ENCODE data around the gene CFAP100.

CFAP100 gene

DNA sequence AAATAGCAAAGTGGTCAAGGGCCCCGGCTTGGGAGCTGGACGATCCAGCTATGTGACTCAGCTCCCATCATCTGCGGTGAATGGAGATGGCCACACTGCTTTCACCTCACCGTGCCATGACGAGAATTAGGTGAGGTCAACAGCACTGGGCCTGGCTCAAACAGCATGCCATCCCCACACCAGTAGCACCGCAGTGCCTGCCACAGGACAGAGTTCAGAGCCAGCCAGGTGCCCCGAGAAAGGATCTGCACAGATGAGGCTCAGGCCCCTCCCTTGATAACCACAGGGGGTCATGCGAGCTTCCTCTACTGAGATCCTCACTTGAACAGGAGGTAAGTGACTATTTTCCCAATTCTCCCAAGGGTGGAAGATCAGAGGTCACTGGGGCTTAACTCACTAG, 51.6 kb downstream of the CFAP100 start:
- no peak for DNase-seq

DNA sequence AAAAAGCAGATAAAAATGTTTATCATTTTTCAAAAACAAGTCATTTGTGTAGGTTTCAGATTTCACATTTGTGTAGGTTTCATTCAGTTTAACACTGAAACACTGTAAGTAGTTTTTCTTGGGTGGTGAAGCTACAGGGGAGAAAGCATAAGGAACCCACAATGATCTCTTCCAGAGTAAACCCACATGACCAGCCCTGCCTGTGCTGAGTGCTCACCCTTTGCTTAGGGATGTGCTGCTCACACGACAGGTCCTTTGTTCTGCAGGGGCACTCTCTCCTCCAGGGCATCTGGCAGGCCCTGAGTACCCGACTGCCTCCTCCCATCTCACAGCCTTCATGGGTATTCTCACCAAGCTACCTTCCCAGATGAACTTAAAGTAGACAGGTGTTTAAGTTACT, 52.1 kb downstream of the CFAP100 start:
- no peak for DNase-seq

DNA sequence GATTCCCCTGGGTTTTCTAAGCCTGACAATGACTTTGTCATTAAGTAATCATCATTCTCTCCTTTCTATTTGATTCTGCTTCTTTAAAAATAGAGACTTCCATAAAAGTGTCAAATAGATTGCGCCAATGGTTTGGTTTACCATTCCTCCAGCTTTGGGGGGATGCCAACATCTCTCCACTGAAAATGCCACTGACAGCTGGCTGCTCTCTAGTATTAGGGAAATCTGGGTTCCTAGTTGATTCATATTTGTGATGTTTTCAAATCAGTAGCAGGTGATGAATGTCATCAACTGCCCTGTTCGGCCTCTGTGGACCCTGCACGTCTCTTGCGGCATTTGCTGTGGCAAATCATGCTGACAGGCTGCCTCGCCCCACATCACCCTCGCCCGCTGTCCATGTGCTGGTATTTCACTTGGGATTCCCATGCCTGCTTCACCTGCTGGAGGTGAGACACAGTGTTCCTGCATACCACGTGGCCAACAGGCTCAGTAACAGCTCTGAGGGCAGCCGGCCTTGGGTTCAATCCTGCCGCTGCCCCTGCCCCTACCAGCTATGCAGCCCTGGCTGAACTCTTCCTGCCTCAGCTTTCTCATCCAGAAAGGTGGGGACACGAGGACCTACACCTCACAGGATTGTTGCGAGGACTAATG, 52.9 kb downstream of the CFAP100 start:
- DNase-seq, result no peak

DNA sequence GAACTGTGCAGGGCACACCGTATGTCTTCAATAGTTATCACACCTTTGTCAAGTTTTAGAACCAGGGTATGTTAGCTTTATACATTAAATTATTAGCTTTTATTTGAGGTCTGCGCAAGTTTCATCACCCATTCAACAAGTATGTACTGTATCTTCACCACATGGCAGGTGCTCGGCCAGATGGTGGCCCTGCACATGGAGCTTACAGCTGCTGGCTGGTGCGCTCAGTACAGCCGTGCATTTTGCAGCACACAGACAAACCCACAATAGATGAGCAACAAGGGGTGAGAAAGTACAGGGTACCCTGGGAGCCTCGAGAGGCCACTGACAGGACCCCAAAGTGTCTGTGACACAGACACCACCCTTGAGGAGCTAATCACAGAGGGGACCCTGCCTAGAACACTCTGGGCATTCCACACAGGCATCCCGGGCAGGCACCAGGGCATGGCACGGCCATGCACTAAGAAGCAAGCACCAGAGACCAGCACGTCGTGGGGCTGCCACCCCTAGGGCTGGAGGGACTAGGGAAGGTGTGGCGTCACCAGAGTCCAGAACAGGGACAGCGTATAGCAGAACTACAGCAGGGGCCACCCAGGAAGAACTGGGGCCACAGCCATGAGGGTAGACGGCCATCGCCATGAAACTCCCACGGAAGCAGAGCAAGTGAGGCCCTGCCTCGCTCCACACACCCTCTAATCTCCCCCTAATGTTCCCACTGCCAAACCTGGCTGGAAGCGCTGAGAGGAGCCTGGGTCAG, 53.6 kb downstream of the CFAP100 start:
- DNase-seq, result no peak

DNA sequence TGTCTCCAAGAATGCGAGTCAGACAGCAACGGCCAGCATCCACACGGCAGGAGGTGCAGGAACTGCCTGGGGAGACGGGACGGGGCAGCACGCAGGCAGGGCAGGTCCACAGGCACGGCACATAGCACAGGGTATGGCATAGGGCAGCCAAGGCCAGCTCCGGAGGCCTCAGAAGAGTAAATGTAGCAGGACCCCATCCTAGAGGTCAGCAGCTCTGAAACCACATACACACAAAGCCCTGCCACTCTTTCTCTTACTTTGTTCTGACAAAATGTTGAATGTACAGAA, 54.1 kb downstream of the CFAP100 start:
- no peak for DNase-seq

DNA sequence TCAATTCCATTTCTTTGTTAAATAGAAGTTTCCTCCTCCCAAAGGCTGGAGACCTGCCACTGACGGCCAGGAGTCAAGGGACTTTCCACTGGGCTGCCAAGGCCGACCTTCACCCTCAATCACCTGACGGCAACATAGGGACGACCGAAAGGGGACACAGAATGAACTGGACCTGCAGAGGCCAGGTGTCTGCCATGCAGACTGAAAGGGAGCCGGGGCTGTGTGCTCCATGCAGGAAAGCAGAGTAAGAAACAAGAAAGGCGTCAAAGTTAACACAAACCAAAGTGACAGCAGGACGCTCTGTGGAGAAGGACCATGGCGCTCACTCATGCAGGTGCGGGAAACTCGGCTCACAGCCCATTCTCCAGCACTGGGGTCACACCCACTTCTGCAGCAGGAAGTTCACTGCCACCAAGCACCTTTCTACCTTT, 54.9 kb downstream of the CFAP100 start:
- no peak for DNase-seq

DNA sequence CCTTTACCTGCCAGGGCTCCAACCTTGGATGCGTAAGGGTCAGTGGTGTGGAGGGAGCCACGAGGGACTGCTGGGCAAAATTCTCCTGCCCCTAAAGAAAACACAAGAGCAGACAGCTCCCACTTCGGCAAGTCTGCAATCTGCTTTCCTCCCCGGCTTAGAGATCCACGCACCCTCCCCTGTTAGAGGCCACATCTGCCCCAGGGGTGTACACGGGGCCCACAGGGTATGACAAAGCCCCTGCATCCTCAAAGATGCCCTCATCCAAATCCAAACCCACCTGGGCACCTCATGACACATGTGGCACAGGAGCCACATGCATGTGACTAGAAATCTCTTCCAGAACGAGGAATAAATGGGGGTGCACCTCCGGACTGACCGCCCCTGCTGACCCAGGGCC, 55.5 kb downstream of the CFAP100 start:
- no peak for DNase-seq

DNA sequence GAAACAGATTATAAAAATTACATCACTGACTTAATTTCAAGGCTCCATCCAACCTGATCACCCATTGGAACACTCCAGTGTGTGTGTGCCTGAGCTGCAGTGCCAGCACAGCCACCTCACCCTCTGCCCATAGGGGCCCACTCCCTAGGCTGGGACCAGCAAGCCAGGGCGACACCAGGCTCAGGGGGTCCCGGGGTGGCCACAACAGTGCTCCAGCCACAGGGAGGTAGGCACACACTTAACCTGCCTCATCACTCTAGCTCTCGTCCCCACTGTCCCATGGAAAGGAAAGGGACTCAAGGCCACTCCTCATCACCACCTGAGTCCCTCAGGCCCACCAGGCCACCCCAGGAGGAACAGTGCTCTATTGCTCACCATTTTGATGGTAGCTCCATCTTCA, 56.0 kb downstream of the CFAP100 start:
- DNase-seq, result no peak

DNA sequence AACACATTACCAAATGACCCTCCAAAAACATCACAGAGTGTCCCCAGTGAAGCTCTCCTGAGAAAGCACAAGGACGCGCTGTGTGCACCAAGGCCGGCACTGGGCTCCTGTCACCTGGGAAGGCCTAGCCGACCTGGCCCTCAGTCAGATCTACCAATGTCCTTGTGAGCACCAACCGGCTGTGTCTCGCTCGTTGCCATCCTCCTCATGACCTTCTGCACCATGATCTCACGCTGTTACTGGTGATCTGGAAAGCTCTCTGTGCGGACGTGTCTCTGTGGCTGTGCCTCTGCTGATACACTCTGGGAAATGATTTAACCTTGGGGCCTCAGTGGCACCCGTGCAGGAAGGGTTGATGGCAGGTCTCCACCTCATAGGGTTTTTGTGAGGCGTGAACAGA, 56.8 kb downstream of the CFAP100 start:
- DNase-seq, result no peak

DNA sequence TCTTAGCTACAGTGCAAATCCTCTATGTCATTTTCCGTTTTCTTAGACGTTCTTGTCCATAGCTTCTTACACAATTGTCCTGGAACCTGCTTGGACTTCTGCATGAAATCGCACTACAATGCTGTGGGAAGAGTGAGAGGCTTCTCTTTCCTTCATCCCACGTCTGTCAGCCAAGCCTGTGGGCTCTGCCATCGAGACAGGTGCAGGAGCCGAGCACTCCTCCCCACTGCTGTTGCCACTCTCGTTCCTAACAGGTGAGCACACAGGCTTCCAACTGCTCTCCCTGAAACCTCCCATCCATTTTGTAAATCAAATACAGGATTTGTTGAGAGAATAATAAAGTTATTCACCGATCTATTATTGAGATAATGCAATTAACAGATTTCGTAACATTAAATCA, 57.5 kb downstream of the CFAP100 start:
- DNase-seq, result no peak

DNA sequence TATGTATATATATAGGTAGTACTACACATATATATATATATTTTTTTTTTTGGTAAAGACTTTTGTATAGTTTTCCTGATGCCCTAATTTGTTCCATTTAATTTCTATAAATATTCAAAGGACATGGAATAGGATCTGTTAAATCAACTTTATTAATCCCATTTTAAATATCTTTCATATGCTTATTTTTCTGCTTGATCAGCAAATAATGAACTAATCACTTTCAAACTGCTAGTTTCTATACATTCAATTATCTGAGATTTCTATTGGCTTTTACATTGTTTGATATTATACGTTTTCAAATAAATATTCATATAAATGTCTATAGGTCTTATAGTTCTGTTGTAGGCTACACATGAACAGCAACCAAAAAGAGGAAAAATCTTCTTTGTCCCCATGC, 59.3 kb downstream of the CFAP100 start:
- DNase-seq, result no peak

DNA sequence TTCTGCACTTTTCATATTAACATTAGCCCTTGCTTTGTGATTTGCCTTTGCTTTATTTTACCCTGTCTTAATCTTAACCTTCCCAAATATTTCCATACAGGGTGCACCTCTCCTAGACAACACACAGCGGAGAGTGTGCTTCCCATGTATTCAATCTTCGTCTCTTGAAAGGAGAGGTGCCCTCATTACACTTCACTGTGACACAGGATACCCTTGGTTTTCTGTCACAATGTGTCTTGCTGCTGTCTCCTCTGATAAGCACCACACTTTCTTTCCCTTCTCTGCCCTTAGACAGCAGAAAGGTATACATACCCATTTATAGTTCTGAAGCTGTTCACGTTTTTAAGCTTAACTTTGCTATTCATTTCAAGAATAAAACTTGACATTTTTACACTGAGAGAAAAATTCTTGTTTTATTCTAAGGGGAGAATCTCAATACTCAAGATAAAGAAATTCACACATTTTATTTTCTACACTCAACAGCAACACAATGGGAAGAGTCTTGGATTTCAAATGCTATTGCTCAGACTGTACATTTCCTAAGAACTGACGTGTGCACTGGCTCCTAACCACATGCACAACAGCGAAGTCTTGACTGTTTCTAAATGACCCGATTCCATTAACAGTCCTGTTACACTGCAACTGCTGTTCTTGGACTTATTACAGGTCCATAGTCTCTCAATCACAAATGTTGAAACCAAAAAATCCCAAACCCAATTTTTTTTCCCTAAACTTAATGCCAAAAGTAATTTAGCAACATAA, 59.9 kb downstream of the CFAP100 start:
- no peak for DNase-seq

DNA sequence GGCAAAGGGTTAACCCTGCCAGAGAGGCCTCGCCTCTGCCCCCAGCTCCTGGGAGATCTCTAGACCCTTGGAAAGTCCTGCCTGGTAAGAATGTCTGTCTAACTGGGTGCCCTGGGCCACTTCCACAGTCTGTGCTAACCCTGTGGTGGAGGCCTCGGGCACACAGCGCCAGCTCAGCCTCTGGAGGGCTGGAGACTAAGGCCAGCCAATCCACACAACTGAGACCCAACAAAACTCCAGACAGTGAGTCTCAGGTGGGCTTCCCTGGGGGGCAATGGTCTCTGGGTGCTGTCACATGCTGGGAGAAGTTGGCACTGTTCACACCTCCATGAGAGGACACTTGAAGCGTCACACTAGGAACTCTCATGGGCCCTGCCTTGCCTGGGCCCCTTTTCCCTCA, 61.5 kb downstream of the CFAP100 start:
- DNase-seq, result no peak

DNA sequence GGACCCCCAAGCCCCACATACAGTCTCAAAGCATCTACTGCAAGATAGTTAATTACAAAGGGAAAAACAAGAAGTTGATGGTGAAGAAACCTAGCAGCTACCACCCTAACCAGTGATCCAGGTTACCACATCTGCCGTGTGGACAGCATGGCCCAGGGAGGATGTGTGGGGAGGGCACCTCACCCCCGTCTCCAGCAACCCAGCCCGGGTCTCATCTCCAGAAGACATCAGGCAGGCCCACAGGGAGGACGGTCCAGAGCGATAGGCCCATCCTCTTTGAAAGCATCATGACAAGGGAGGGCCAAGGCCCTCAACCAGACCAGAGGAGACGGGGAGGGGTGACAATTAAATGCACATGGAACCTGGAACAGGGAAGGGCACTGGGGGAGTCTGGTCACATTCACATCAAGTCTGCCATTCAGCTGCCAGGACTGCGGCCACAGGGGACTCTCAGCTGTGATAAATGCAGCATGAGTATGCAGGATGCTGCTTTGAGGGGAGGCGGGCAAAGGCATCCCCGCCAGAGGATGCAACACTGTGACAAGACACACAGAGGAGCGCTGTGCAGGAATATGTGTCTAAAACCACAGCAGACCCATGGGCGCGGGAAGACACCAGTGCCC, 62.2 kb downstream of the CFAP100 start:
- DNase-seq, result no peak

DNA sequence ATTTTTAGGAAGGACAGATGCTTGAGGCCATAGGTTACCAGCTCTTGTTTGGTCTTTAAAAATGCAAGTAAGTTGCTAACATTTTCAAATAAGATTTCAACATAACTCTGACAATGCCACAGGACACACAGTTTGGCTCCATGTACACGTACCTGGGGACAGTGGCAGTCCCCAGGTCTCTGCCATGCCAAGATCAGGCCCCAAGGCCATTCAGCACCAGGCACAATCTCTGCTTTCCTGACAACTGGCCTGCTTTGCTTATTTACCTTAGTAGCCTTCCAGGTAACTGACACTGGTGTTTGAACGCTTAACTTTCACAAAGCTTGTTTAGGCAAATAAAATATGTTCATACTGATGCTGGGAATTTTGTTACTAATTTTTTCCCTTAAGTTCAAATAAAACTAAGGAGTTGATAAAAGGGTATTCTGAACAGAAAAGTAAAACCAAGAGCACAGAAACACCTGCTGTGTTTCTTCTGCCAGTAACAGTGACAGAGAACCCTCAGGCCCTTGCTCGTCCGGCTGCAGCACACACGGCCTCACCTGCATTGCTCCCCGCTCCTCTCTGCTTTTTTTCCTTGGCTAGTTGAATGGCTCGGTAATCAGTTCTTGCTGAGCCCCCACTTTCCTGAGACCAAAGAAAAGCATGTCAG, 64.5 kb downstream of the CFAP100 start:
- no peak for DNase-seq

DNA sequence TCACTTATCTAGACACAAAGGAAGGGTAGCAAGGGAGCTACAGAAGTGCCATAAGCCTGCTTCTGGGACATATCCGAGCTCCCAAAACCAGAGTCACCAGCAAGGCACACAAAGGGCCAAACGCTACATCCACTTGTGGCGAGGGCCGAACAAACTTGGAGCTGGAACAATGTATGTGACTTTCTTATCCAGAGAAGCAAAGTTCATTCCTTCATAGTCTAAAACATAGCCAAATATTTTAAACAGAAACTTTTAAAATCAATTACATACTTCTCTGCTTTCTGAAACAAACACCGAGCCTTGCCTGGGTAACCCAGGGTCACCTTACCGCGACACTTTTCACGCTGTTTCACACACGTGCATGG, 65.0 kb downstream of the CFAP100 start:
- DNase-seq, result no peak

DNA sequence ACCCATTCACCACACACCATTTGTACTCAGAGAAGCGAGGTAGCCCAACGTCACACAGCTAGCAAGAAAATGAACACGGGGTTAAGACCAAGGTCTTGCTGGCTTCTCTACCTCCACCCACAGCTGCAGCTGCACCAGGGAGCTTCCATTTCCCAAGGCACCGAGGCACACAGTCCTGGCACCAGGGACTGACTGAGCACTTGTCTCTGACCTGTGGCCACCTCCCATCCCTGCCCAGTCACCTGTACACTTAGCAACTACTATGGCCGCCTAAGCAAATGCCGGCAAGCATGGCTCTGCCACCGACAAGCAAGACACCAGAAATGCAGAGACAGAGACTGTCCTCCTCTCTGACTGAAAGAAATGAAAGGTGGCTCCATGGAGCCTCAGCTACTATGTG, 65.7 kb downstream of the CFAP100 start:
- DNase-seq, result no peak

DNA sequence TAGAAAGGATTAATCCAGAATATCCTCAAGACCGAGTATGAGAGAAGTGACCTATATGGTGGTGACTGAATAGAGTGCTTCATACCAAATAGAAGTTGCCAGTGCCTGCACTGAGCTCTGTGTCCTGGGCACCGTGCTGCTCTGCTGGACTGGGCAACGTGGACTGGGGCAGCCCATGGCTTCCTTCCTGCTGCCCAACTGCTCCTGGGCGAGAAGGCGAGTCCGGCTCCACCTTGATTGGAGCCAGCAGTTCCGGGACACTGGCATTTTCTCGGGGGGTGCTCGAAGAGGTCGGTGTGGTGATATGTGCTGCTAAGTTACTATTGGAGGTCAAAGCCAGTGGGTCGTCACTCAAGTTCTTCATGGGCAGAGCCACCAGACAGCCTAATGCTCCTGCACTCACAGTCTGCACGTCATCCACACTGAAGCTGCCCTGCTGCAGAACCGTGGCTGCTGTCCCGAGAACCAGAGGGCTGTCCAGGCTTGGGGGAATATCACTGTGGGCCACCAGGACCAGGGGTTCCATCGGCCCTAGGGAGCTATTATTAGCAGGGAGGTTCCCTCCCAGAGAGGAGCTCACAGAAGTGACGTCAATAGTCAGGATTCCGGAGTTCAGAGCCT, 66.9 kb downstream of the CFAP100 start:
- DNase-seq, result no peak

DNA sequence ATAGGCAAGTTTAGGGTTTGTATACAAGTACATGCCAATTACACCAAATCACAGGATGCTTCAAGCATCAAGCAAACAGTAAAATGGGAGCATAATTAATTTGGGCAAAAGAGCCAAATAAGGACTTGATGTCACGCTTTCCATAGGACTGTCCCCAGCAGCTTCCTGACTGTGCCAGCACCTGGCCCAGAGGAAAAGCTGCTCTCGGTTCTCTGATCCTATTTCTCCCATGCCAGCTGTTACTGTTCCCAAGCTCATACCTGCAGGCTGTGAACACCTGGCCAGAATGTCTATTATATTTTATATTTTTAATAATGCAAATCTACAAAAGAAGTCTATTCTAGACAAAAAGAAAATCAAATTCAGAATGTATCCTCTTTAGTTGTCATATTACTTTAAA, 68.8 kb downstream of the CFAP100 start:
- DNase-seq, result no peak

DNA sequence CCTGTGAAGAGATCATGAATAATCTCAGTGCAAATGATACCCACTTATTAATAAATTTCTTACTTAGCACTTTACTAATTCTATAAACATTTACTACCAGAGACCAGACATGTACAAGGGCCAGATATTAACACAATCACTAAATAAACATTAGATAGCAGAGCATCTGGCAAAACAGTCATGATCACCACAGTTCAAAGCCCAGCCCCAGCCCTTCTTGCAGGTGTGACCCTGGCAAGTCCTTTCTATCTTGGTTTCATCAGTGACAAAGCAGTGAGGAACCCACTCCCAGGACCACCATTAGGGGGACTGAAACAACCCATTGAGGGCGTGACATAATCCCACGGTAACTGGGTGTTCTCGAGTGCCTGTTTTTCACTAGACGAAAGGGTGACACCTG, 69.4 kb downstream of the CFAP100 start:
- DNase-seq, result no peak

DNA sequence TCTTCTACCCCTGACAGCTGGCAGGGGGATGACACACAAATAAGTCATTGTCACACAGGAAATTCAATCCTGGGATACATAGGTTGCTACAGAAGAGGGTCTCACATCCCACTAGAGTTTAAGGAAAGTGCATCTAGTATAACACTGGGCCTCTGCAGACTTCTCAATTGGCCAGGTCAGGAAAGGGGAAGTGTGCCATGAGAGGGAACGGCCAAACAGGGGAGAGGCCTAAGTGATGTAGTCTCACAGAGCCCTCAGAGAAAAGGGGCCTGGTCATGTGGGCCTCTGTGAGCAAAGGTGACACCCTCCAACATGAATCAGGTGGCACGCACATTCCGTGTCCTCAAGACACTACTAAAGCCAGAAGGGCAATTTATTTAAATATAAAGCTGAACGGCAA, 69.8 kb downstream of the CFAP100 start:
- DNase-seq, result peak; percentile 44 to 47

DNA sequence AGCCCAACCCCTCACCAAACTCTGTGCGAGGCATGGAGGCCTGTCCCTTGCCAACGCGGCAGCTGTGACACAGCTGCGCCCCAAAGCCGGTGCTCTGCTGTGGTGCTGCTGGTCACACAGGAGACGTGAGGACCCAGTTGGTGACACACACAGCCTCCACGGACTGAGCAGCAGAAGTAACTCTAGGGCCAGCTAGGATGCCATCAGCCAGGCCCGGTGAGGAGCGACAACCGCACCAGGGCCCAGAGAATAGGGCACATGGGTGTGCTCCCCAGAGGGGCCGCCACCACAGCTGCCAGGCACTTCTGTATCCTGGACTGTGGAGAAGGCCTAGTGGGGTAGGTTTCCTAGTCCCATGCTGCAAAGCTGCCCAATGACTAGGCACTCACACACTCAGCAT, 70.3 kb downstream of the CFAP100 start:
- DNase-seq, result no peak

Measured in inflammatory macrophage (primary cell).